Activated naive CD8-positive, alpha-beta T cell (primary cell): ENCODE data around the gene RESF1.
A peak's percentile ranks its signal among the peaks of the same experiment; 100 is the strongest.

Source experiments
- H3K27ac Mint-ChIP-seq: one replicate; pipeline ENCODE4 v1.8.0; 2021; ENCODE audit warnings: mixed read lengths
- H3K27me3 Mint-ChIP-seq: one replicate; pipeline ENCODE4 v1.8.0; 2021; ENCODE audit warnings: mixed read lengths
- H3K36me3 Mint-ChIP-seq: one replicate; pipeline ENCODE4 v1.8.0; 2021; ENCODE audit warnings: mixed read lengths
- H3K4me1 Mint-ChIP-seq: one replicate; pipeline ENCODE4 v1.8.0; 2021; ENCODE audit warnings: low read depth, mixed read lengths
- H3K4me3 Mint-ChIP-seq: one replicate; pipeline ENCODE4 v1.8.0; 2021; ENCODE audit warnings: mild to moderate bottlenecking, mixed read lengths
- H3K9me3 Mint-ChIP-seq: one replicate; pipeline ENCODE4 v1.8.0; 2021; ENCODE audit warnings: low read depth, mixed read lengths

RESF1 gene

GRCh38 chr12:31950492-31950891 lies 8.7 kb upstream of the RESF1 start:
- H3K27ac Mint-ChIP-seq = peak overlapping the region; percentile 13
- peaks cover 11% of the 10 kb centered on the region for H3K9me3 Mint-ChIP-seq
- peaks cover 21% of the 10 kb centered on the region for H3K36me3 Mint-ChIP-seq
- peaks cover 36% of the 10 kb centered on the region for H3K4me1 Mint-ChIP-seq
- H3K27me3 Mint-ChIP-seq = no peaks in the 10 kb centered on the region
- peak overlapping the region; percentile 30 for H3K4me3 Mint-ChIP-seq

- Mint-ChIP-seq H3K4me1 (peaks cover 40% of the 10 kb centered on the region), H3K27ac (peak overlapping the region; percentile 30), H3K27me3 (no peaks in the 10 kb centered on the region), H3K36me3 (peaks cover 22% of the 10 kb centered on the region), H3K4me3 (peak overlapping the region; percentile 21), H3K9me3 (peaks cover 11% of the 10 kb centered on the region)
These were observed 8.2 kb upstream of the RESF1 start for GRCh38 chr12:31951008-31951407.

DNA sequence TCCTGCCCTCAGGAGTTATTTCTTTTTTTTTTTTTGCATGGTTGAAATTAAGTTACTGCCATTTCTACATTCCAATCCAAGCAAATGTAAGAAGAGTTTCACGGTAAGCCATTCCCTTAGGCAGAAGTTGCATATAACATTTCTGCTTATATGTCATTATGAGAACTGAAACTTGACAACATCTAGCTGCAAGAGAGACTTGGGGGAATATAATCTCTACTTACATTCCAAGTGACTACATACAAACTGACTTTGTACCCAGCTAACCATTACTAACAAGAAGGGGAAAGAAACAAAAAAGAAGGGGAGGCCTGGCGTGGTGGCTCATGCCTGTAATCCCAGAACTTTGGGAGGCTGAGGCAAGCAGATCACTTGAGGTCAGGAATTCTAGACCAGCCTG lies 7.3 kb upstream of the RESF1 start:
- H3K4me3 Mint-ChIP-seq = no peak overlapping the region
- H3K36me3 Mint-ChIP-seq = peaks cover 25% of the 10 kb centered on the region
- no peak overlapping the region for H3K27ac Mint-ChIP-seq
- H3K4me1 Mint-ChIP-seq = peaks cover 46% of the 10 kb centered on the region
- no peaks in the 10 kb centered on the region for H3K27me3 Mint-ChIP-seq
- peaks cover 11% of the 10 kb centered on the region for H3K9me3 Mint-ChIP-seq

- peaks cover 22% of the 10 kb centered on the region for H3K36me3 Mint-ChIP-seq
- H3K4me3 Mint-ChIP-seq = no peak overlapping the region
- H3K27me3 Mint-ChIP-seq = no peaks in the 10 kb centered on the region
- peaks cover 50% of the 10 kb centered on the region for H3K4me1 Mint-ChIP-seq
- H3K27ac Mint-ChIP-seq = no peak overlapping the region
- peaks cover 8% of the 10 kb centered on the region for H3K9me3 Mint-ChIP-seq
These were observed 6.8 kb upstream of the RESF1 start for GRCh38 chr12:31952418-31952817.

- Mint-ChIP-seq H3K27ac (peak overlapping the region; percentile 70), H3K4me3 (no peak overlapping the region), H3K4me1 (peaks cover 60% of the 10 kb centered on the region), H3K27me3 (no peaks in the 10 kb centered on the region), H3K36me3 (peaks cover 15% of the 10 kb centered on the region), H3K9me3 (no peaks in the 10 kb centered on the region)
These were observed 4.0 kb upstream of the RESF1 start for GRCh38 chr12:31954925-31955858.

DNA sequence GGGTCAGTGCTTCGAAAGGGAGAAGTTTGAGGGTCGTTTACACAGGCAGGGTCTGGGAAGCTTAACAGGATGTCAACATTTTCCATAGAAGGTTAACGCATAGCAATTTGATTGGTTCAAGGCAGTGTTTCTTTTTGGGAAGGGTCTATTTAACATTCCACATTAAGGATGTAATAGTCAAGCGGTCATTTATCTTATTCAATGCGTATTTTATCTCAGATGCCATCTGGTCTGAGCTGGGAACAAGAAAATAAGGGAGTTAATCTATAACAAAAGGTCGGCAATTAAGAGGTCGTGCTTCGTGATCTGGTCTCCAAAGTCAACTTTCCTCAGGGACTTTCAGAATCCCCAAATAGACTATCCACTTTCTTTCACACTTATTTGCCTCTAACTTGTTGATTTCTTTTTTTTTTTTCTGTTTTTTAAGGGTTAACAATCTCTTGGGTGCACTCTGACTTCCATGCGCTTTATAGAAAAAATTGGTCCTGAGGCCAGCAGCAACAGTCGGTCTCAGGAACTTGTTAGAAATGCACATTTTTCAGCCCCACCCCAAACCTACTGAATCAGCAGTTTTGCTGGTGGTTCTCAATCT lies 550 bp upstream of the RESF1 start:
- H3K4me3 Mint-ChIP-seq = peak overlapping the region; percentile 91
- no peaks in the 10 kb centered on the region for H3K27me3 Mint-ChIP-seq
- peaks cover 22% of the 10 kb centered on the region for H3K36me3 Mint-ChIP-seq
- no peaks in the 10 kb centered on the region for H3K9me3 Mint-ChIP-seq
- H3K27ac Mint-ChIP-seq = peak overlapping the region; percentile 93
- peaks cover 73% of the 10 kb centered on the region for H3K4me1 Mint-ChIP-seq

DNA sequence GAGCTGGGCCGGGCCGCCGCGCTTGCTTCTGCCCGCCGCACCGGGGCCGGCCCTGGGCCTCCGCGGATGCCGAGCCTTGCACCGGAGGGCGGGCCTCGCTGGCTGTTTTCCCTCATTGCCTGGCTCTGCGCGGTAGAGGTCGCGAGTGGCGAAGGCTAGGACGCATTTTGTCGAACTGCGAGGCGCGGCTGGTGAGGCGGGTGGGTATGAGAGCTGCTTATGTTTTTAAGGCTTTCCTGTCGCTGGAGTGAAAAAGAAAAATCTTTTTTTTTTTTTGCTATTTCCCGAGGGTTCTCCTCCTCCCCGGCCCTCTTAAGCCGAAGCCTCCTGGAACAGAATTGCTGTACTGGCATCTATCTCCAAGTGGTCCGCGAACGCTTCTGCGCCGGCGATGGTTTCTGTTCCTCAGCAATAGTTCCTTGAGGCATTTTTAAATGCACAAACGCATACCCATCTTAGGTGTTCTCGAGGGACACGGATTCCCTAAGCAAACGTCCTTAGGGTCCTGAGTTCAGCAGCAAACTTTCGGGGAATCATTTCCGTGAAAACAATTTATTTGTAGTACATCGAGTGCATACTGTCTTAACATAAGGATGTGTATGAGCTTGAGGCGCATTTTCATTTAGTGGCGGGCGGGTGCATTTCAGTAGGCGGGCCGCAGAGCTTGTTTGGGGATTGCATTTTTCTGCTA lies 631 bp downstream of the RESF1 start:
- Mint-ChIP-seq H3K36me3 (peaks cover 33% of the 10 kb centered on the region), H3K4me3 (peak overlapping the region; percentile 95), H3K27me3 (no peaks in the 10 kb centered on the region), H3K27ac (peak overlapping the region; percentile 98), H3K4me1 (peaks cover 77% of the 10 kb centered on the region), H3K9me3 (peaks cover 4% of the 10 kb centered on the region)

- Mint-ChIP-seq H3K4me3 (peak overlapping the region; percentile 95), H3K4me1 (peaks cover 77% of the 10 kb centered on the region), H3K27ac (peak overlapping the region; percentile 98), H3K36me3 (peaks cover 36% of the 10 kb centered on the region), H3K27me3 (no peaks in the 10 kb centered on the region), H3K9me3 (peaks cover 11% of the 10 kb centered on the region)
These were observed 1.9 kb downstream of the RESF1 start for GRCh38 chr12:31961137-31961536.

GRCh38 chr12:31962076-31962475 lies 2.9 kb downstream of the RESF1 start:
- Mint-ChIP-seq H3K9me3 (peaks cover 11% of the 10 kb centered on the region), H3K27me3 (no peaks in the 10 kb centered on the region), H3K36me3 (peaks cover 39% of the 10 kb centered on the region), H3K4me3 (peak overlapping the region; percentile 95), H3K27ac (peak overlapping the region; percentile 98), H3K4me1 (peaks cover 81% of the 10 kb centered on the region)

GRCh38 chr12:31964280-31964679 lies 5.1 kb downstream of the RESF1 start:
- Mint-ChIP-seq H3K27ac (peak overlapping the region; percentile 98), H3K36me3 (peaks cover 39% of the 10 kb centered on the region), H3K4me1 (peaks cover 84% of the 10 kb centered on the region), H3K9me3 (peaks cover 11% of the 10 kb centered on the region), H3K27me3 (no peaks in the 10 kb centered on the region), H3K4me3 (peak overlapping the region; percentile 95)

GRCh38 chr12:31965090-31965489 lies 5.9 kb downstream of the RESF1 start:
- peaks cover 39% of the 10 kb centered on the region for H3K36me3 Mint-ChIP-seq
- peaks cover 90% of the 10 kb centered on the region for H3K4me1 Mint-ChIP-seq
- H3K27me3 Mint-ChIP-seq = no peaks in the 10 kb centered on the region
- H3K4me3 Mint-ChIP-seq = peak overlapping the region; percentile 95
- H3K9me3 Mint-ChIP-seq = peaks cover 11% of the 10 kb centered on the region
- peak overlapping the region; percentile 98 for H3K27ac Mint-ChIP-seq

DNA sequence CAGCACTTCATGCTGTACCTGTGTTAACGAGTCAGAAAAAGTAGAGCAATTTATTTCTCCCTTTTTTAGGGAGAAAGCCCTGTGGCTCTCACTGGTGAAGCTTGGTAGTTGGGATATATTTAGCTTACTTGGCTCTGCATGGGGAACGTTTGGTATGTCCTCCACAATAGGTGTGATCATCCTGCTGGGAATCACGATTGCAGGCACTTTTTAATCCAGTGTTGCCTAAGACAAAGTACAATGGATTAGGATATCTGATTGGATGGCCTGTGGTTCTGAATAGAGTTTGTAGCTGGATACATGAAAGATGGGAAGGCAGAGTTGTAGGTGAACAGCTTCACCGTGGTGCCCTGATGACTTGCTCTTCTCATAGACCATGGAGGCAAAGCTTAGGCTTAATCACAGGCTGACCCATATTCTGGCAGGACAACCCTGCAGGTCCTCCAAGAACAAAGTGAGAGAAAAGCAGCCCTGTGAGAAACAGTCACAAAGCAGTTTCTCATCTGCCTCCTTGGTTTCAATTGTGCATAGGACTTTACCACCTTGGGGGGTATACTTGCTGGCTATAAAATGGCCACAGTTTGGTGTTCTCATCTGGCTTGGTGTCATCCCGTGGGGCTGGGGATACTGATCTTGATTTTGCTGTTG lies 7.5 kb downstream of the RESF1 start:
- Mint-ChIP-seq H3K27me3 (no peaks in the 10 kb centered on the region), H3K27ac (peak overlapping the region; percentile 98), H3K4me1 (peaks cover 93% of the 10 kb centered on the region), H3K4me3 (peak overlapping the region; percentile 95), H3K9me3 (peaks cover 11% of the 10 kb centered on the region), H3K36me3 (peaks cover 48% of the 10 kb centered on the region)

- Mint-ChIP-seq H3K4me3 (peak overlapping the region; percentile 95), H3K27me3 (no peaks in the 10 kb centered on the region), H3K4me1 (peaks cover 85% of the 10 kb centered on the region), H3K9me3 (peaks cover 11% of the 10 kb centered on the region), H3K36me3 (peaks cover 48% of the 10 kb centered on the region), H3K27ac (peak overlapping the region; percentile 89)
These were observed 8.3 kb downstream of the RESF1 start for GRCh38 chr12:31967539-31967938.

DNA sequence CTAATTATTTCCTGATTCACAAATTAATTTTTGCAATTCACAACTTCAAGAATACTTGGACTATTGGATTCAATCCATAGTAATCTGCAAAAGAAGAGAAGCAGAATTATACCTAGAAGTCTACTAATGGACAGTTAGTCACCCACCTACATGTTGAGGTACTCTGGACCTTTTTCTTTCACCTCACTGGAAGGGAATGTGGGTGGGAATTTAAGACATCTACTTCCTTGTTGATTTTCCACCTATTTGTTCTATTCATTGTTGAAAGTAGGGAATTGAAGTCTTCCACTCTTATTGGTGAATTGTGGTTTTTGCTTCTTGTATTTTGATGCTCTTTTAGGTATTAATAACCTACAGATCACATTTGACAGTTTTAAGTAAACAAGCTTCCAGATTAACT lies 11.0 kb downstream of the RESF1 start:
- Mint-ChIP-seq H3K4me1 (peaks cover 64% of the 10 kb centered on the region), H3K27ac (peak overlapping the region; percentile 89), H3K27me3 (no peaks in the 10 kb centered on the region), H3K36me3 (peaks cover 47% of the 10 kb centered on the region), H3K9me3 (peaks cover 3% of the 10 kb centered on the region), H3K4me3 (no peak overlapping the region)
